Epithelial cell of proximal tubule (primary cell): Measurements from ENCODE around the gene CLDN12. TPM values are rescaled to one million over a fixed set of nuclear protein-coding genes. Genes with fewer than 3 reads are reported as not detected.

Experiments used
- DNase-seq: peaks from one replicate; pipeline ENCODE4 v3.0.0-alpha.2; 2011; ENCODE audit warnings: low read depth
- H3K4me3 ChIP-seq: 2 replicates; pipeline ENCODE4 v1.5.1; 2011; ENCODE audit warnings: low read depth, mild to moderate bottlenecking, low read length
- CTCF ChIP-seq: conservative IDR thresholded peaks from 2 replicates; pipeline ENCODE4 v1.5.1; 2012; ENCODE audit warnings: low read depth, mild to moderate bottlenecking, low read length
- total RNA-seq: library from RNA; depleted of rRNA; stranded (reverse); fragments of >200 nt; gene quantifications from 2 replicates; pipeline ENCODE4 v1.2.3, GENCODE V29; 2015

The CLDN12 gene
- total RNA-seq, 1 donor from 2014 or later, result 53.3 TPM

DNA sequence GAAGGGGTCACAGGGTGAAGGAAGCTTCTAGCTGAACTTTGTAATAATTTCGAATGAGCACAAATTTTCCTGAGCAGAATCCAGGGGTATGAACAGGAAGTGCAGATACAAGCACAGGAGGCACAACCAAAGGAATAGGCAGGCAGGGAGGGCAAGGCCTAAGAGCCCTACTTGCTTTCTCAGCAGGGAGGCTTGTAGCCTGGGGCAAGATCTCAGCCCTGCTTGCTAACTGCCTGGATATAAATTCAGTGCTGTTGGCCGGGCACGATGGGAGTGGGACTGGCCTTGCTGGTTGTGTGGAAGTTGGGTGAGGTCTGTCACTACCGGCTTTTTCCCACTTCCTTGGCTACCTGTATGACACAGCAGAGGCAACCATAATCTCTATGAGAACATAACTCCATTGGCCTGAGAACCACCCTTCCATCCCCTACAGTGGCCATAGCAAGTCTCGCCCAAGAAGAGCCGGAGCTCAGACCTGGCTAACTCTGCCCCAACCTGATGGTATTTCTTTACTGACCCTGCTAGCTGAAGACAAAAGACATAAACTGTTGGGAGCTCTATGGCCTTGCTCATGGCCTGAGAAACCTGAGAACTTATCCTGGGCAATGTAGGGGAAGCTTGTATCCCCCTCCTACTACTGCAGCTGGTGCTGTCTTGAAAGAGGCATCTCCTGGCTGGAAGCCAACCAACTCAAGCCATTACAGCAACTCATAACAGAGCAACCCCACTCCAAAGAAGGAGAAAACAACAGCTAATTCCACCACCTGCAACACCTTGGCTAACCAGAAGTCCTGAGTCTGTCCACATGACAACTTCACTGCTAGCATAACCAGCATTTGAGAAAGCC, 27.6 kb downstream of the CLDN12 start:
- TF ChIP-seq CTCF, result no peak
- DNase-seq, result no peak

GRCh38 chr7:90432752-90433151, 29.5 kb downstream of the CLDN12 start:
- no peak for DNase-seq
- no peak overlapping the region for H3K4me3 ChIP-seq
- no peak for TF ChIP-seq CTCF

More for the DNA sequence above, 27.6 kb downstream of the CLDN12 start:
- no peak overlapping the region for H3K4me3 ChIP-seq

GRCh38 chr7:90433221-90433620, 30.0 kb downstream of the CLDN12 start:
- no peak for DNase-seq

GRCh38 chr7:90445633-90446032, 42.4 kb downstream of the CLDN12 start:
- no peak overlapping the region for H3K4me3 ChIP-seq
- TF ChIP-seq CTCF, result no peak
- no peak for DNase-seq

More at GRCh38 chr7:90433221-90433620, 30.0 kb downstream of the CLDN12 start:
- TF ChIP-seq CTCF, result no peak
- no peak overlapping the region for H3K4me3 ChIP-seq

GRCh38 chr7:90446137-90446899, 43.1 kb downstream of the CLDN12 start:
- H3K4me3 ChIP-seq, result no peak overlapping the region
- no peak for TF ChIP-seq CTCF
- no peak for DNase-seq

- no peak for TF ChIP-seq CTCF
- H3K4me3 ChIP-seq, result no peak overlapping the region
Observed at GRCh38 chr7:90453259-90453891, 50.1 kb downstream of the CLDN12 start.

More at GRCh38 chr7:90453259-90453891, 50.1 kb downstream of the CLDN12 start:
- DNase-seq, result no peak
